K562 (cell line): ENCODE data around the gene CES5A. TPM values are rescaled to one million over a fixed set of nuclear protein-coding genes. Genes with fewer than 3 reads are reported as not detected.

Experiments
- ATAC-seq: fragments of 200-7000 bp; cut with Tn5 transposase; 3 replicates; pipeline ENCODE4 v1.9.1; 2020; ENCODE audit warnings: moderate library complexity
- BruUV-seq: library from RNA; stranded (reverse); fragments of 400-500 nt; replicated peaks from 2 replicates; lab custom pipeline; 2021; lab: Mats Ljungman, UMichigan
- CTCF ChIA-PET: fragments of 300-600 bp; formaldehyde crosslinking; extraction: SDS; loops from one replicate; lab custom pipeline; 2021; ENCODE audit warnings: low intra/inter-chr PET ratio; lab: Yijun Ruan, JAX
- POLR2A ChIA-PET: fragments of 300-600, 350-650 bp; sonication (Branson Sonifier 250); formaldehyde crosslinking; extraction: SDS; loops from one replicate; lab custom pipeline; 2021; ENCODE audit warnings: antibody characterized with exemption, inconsistent platforms; lab: Yijun Ruan, JAX
- DNase-seq, 4 experiments: peaks; one replicate each; pipeline versions ENCODE4 v3.0.0 to v3.0.0-alpha.2; 2011 to 2018; ENCODE audit warnings: low spot score in 3 of 4, mixed read lengths in 3 of 4; ENCODE audit errors: extremely low read depth in 1 of 4
- FAIRE-seq: peaks from 2 replicates; lab custom pipeline; 2011; peaks lifted over from hg19 to GRCh38; lab: Jason Lieb, UNC
- H2AFZ ChIP-seq: 2 replicates; pipeline ENCODE4 v1.6.0; 2011; ENCODE audit warnings: low read depth, low read length, control low read depth, inconsistent platforms
- H3K27ac ChIP-seq: fragments of 200-600 bp; 3 replicates; pipeline ENCODE4 v1.8.0; 2011; ENCODE audit warnings: low read depth, mild to moderate bottlenecking, control low read depth, inconsistent platforms, low read length, moderate library complexity, mixed read lengths; ENCODE audit errors: extremely low read depth
- H3K27me3 ChIP-seq, 2 experiments: fragments of 300-600 bp in 1 of 2; 2 replicates in 1 of 2; 3 replicates in 1 of 2; pipeline versions ENCODE4 v1.6.0 to v1.8.0; 2011; ENCODE audit warnings: inconsistent platforms in 2 of 2, low read length in 2 of 2, mild to moderate bottlenecking in 1 of 2, mixed read lengths in 1 of 2, moderate library complexity in 1 of 2; ENCODE audit not compliant: control insufficient read depth in 2 of 2, insufficient read depth in 2 of 2
- H3K36me3 ChIP-seq: fragments of 300-600 bp; 3 replicates; pipeline ENCODE4 v1.8.0; 2011; ENCODE audit warnings: mild to moderate bottlenecking, low read length, inconsistent platforms; ENCODE audit not compliant: control insufficient read depth, insufficient read depth
- H3K4me1 ChIP-seq, 2 experiments: fragments of 200-600 bp in 1 of 2; replicated peaks in 1 of 2; 2 replicates in 1 of 2; 3 replicates in 1 of 2; pipeline versions ENCODE4 v1.5.1 to v1.8.0; 2011; ENCODE audit warnings: inconsistent platforms in 2 of 2, low read length in 2 of 2, mild to moderate bottlenecking in 1 of 2, mixed read lengths in 1 of 2, moderate library complexity in 1 of 2; ENCODE audit not compliant: control insufficient read depth in 2 of 2, insufficient read depth in 2 of 2
- H3K4me2 ChIP-seq: 2 replicates; pipeline ENCODE4 v1.6.1; 2011; ENCODE audit warnings: low read length, control low read depth, inconsistent platforms, mixed read lengths; ENCODE audit not compliant: insufficient read depth
- H3K4me3 ChIP-seq: fragments of 200-600 bp; sonication (generic), shearing (Covaris generic); 2 replicates; pipeline ENCODE4 v1.5.1; 2016; ENCODE audit warnings: control low read depth, inconsistent platforms
- H3K79me2 ChIP-seq: fragments of 200-600 bp; 3 replicates; pipeline ENCODE4 v1.8.0; 2011; ENCODE audit warnings: low read length, inconsistent platforms; ENCODE audit not compliant: control insufficient read depth, insufficient read depth
- H3K9ac ChIP-seq, 2 experiments: 2 replicates each; pipeline versions ENCODE4 v1.6.0 to v1.6.1; 2011; ENCODE audit warnings: low read depth in 2 of 2, low read length in 2 of 2, control low read depth in 1 of 2, inconsistent platforms in 1 of 2, mild to moderate bottlenecking in 1 of 2, mixed read lengths in 1 of 2; ENCODE audit not compliant: insufficient read depth in 1 of 2
- H3K9me1 ChIP-seq: one replicate; pipeline ENCODE4 v1.6.0; 2011; ENCODE audit warnings: inconsistent platforms, mild to moderate bottlenecking, low read length, moderate library complexity; ENCODE audit not compliant: control insufficient read depth, insufficient read depth
- H3K9me3 ChIP-seq: replicated peaks from 2 replicates; pipeline ENCODE4 v1.5.1; 2011; ENCODE audit warnings: low read depth, low read length, inconsistent platforms; ENCODE audit not compliant: control insufficient read depth, insufficient read depth
- H4K20me1 ChIP-seq: replicated peaks from 2 replicates; pipeline ENCODE4 v1.6.1; 2011; ENCODE audit warnings: low read length, inconsistent platforms, mixed read lengths; ENCODE audit not compliant: control insufficient read depth, insufficient read depth
- MAZ ChIP-seq, 2 experiments: fragments of 450-650 bp in 1 of 2; sonication (generic) in 1 of 2; formaldehyde crosslinking; IDR thresholded peaks in 1 of 2; conservative IDR thresholded peaks in 1 of 2; 2 replicates each; pipeline versions ENCODE4 v1.4.0 to v1.5.0; 2020; ENCODE audit warnings: mild to moderate bottlenecking in 1 of 2, missing genetic modification reagents in 1 of 2
- RNF2 ChIP-seq: sonication (generic); IDR thresholded peaks from 2 replicates; pipeline ENCODE4 v1.6.1; 2016
- USF2 ChIP-seq: sonication (generic); formaldehyde crosslinking; IDR thresholded peaks from 2 replicates; pipeline ENCODE4 v1.5.0; 2020; ENCODE audit warnings: missing genetic modification reagents
- ZKSCAN1 ChIP-seq: fragments of 150-350 bp; IDR thresholded peaks from 2 replicates; pipeline ENCODE4 v1.6.1; 2016; ENCODE audit warnings: low read depth, low read length
- ZNF23 ChIP-seq: fragments of 250-450 bp; sonication (Bioruptor Pico); IDR thresholded peaks from 2 replicates; pipeline ENCODE4 v1.4.0; 2020; ENCODE audit warnings: mild to moderate bottlenecking
- ZNF57 ChIP-seq: fragments of 450-650 bp; formaldehyde crosslinking; IDR thresholded peaks from 2 replicates; pipeline ENCODE4 v1.4.0; 2020; ENCODE audit warnings: mild to moderate bottlenecking, moderate library complexity
- WGBS: fragments of 100-300 bp; shearing (Covaris generic); methylation state at CpG from one replicate; pipeline ENCODE4 v1.1.6; 2016; ENCODE audit warnings: low coverage, mixed read lengths; ENCODE audit not compliant: insufficient coverage; ENCODE audit errors: missing lambda C conversion rate; 5-methylcytosine and 5-hydroxymethylcytosine counted together
- in situ Hi-C: fragments of 300-500 bp; cut with MboI; formaldehyde crosslinking; loops from 4 replicates; pipeline ENCODE4 v1.15.0; 2018; ENCODE audit warnings: inconsistent platforms, mixed read lengths
- intact Hi-C: fragments of 100-400 bp; cut with micrococcal nuclease; formaldehyde crosslinking; loops from 2 replicates; pipeline ENCODE4 v1.14.2; 2022
- polyA plus RNA-seq, 8 experiments: library from polyadenylated mRNA; depleted of rRNA in 4 of 8; stranded (reverse) in 5 of 8; unstranded in 3 of 8; fragments of >200 nt; fragmentation: Nextera tagmentation in 2 of 8; fragmentation: Illumina TruSeq in 1 of 8; extraction: Ambion mirVana in 2 of 8; extraction: Trizol in 1 of 8; gene quantifications; 2 replicates each; pipeline versions ENCODE4 v1.2.1 to v1.2.3, GENCODE V29; 2011 to 2014; ENCODE audit warnings: inconsistent platforms in 1 of 8, missing spikeins in 1 of 8
- total RNA-seq, 7 experiments: library from RNA; depleted of rRNA in 6 of 7; stranded (reverse); fragments of >200 nt in 6 of 7; fragmentation: Illumina TruSeq in 2 of 7; extraction: Trizol in 2 of 7; gene quantifications; 2 replicates each; pipeline versions ENCODE4 v1.2.1 to v1.2.3, GENCODE V29; 2011 to 2021; ENCODE audit warnings: low replicate concordance in 1 of 7

Gene CES5A
- total and polyA plus RNA-seq, 9 of the 15 experiments (the other 6 are each of a cell fraction or from before 2014, with no cell fraction given), result 0.07 to 0.17 (median 0.15) TPM; not detected in 4

GRCh38 chr16:55868980-55869379 is 6.2 kb downstream of the CES5A start:
- Histone ChIP-seq H3K79me2 (no peaks in the 10 kb centered on the region), H3K9ac (no peak overlapping the region), H4K20me1 (no peaks in the 10 kb centered on the region), H2AFZ (no peak overlapping the region), H3K27me3 (peaks cover under 1 to 20% of the 10 kb centered on the region in 2 experiments; a peak in 3 of 5 replicates), H3K4me2 (no peak overlapping the region), H3K4me1 (no peaks in the 10 kb centered on the region), H3K9me3 (no peaks in the 10 kb centered on the region), H3K27ac (no peak overlapping the region), H3K4me3 (no peak overlapping the region), H3K36me3 (no peaks in the 10 kb centered on the region), H3K9me1 (no peaks in the 10 kb centered on the region)
- ChIA-PET POLR2A (interaction anchor here (1.6 kb wide), 1 partner anchor 14 kb away, joined by 3 read pairs; no protein-coding TSS in a partner anchor), CTCF (no interaction called here)
- WGBS, result 2% methylated on average over 7 of the region's 7 CpGs
- intact Hi-C loops (no loop called here), in situ Hi-C loops (no loop called here)
- FAIRE-seq (no peak), DNase-seq (no peak), ATAC-seq (no peak)
- no TSS peak for BruUV-seq
- TF ChIP-seq ZKSCAN1, result peak; percentile 73; the same call in 1 of the 2 replicates
- peak; percentile 61 for TF ChIP-seq USF2 (CRISPR knock-in tag)
- TF ChIP-seq RNF2, result no peak

GRCh38 chr16:55868137-55868536 is 7.0 kb downstream of the CES5A start:
- Histone ChIP-seq H3K79me2 (no peaks in the 10 kb centered on the region), H3K27me3 (peaks cover under 1 to 16% of the 10 kb centered on the region in 2 experiments; a peak in 3 of 5 replicates), H4K20me1 (no peaks in the 10 kb centered on the region), H2AFZ (no peak overlapping the region), H3K9me3 (no peaks in the 10 kb centered on the region), H3K4me2 (no peak overlapping the region), H3K36me3 (no peaks in the 10 kb centered on the region), H3K27ac (no peak overlapping the region), H3K4me1 (no peaks in the 10 kb centered on the region), H3K9ac (no peak overlapping the region), H3K4me3 (no peak overlapping the region), H3K9me1 (no peaks in the 10 kb centered on the region)
- ATAC-seq (no peak), FAIRE-seq (no peak), DNase-seq (no peak)
- ChIA-PET CTCF (no interaction called here), POLR2A (interaction anchor here (1.6 kb wide), 1 partner anchor 15 kb away, joined by 3 read pairs; no protein-coding TSS in a partner anchor)
- WGBS, result 0% methylated on average over 2 of the region's 2 CpGs
- in situ Hi-C loops (no loop called here), intact Hi-C loops (no loop called here)
- BruUV-seq, result no TSS peak
- TF ChIP-seq MAZ (CRISPR knock-in tag; conservative IDR thresholded peaks at IDR 0.05 in 1 of 2, IDR thresholded peaks at IDR 0.05 in 1 of 2) (no peak), ZNF57 (CRISPR knock-in tag) (no peak), ZNF23 (CRISPR knock-in tag) (no peak)
